Fibroblast of skin of back (primary cell): ENCODE measurements around the gene ARHGAP36. TPM values are rescaled to one million over a fixed set of nuclear protein-coding genes. Genes with fewer than 3 reads are reported as not detected.

Experiments
- DNase-seq: peaks from one replicate; pipeline ENCODE4 v3.0.0-alpha.2; 2013
- polyA plus RNA-seq, 2 experiments: library from polyadenylated mRNA; unstranded; fragments of 120-200 nt; gene quantifications; one replicate each; pipeline ENCODE4 v1.2.1, GENCODE V29; 2013; ENCODE audit not compliant: insufficient read length in 2 of 2

Gene ARHGAP36, protein sequence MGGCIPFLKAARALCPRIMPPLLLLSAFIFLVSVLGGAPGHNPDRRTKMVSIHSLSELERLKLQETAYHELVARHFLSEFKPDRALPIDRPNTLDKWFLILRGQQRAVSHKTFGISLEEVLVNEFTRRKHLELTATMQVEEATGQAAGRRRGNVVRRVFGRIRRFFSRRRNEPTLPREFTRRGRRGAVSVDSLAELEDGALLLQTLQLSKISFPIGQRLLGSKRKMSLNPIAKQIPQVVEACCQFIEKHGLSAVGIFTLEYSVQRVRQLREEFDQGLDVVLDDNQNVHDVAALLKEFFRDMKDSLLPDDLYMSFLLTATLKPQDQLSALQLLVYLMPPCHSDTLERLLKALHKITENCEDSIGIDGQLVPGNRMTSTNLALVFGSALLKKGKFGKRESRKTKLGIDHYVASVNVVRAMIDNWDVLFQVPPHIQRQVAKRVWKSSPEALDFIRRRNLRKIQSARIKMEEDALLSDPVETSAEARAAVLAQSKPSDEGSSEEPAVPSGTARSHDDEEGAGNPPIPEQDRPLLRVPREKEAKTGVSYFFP
- polyA plus RNA-seq (2013, experiment 1 of 2; ENCODE audit: insufficient read length): 0.90 TPM
- 0.70 TPM for polyA plus RNA-seq (2013, experiment 2 of 2; ENCODE audit: insufficient read length)

DNA sequence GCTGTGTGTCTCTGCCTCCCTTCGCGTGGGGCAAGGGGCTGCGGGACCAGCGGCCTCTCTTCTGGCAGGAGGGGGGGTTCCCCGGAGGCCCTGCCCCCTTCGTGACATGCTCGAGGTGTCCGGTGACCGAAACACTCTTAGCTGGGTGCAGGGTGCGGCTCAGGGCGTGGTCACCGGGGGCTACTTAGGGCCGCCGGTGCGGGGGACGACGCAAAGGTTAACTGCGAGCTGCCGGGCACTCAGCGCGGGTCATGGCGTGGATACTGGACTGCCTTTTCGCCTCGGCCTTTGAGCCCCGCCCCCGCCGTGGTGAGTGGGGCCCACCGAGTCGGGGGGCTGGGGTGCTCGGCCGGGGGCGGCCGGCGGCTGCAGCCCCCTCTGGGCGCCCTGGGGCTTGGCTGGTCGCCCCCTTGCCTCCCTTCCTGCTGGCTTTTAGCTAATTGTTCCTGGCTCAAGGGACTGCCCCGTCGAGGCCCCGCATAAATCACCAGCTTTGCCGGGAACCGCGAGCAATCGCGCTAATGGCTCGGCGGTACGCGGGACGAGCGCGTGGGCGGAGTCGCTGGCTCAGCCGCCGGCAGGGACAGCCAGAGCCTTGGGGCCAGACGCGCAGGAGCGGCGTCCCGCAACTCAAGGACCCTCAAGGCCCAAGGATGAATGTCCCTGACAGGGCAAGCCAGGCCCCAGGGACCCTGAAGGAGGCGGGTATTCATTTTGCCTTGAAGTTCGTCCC, at the start of gene ARHGAP36:
Gene ARHGAP36, plus strand, starts transcription at position 211 of the 733 bp plus-strand sequence. CDS start 23,320 bp downstream, outside the sequence.
- no peak for DNase-seq

DNA sequence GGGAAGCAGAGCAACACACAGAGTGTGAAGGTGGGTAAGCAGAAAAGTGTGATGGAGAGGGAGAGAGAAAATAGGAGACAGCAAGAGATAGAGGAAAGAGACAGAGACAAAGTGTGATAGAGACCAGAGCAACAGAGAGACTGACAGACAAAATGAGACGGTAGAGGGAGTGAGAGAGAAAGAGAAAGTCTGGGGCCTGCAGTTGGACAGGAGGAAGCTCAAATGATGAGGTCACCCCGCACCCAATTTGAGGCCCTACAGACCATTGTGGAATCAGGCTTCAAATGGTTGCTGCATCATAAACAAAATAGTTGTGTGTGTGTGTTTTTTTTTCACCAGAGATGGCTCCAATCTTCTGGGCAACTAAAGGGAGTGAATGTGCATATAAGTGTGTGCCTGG, 48.0 kb upstream of the ARHGAP36 start:
- DNase-seq: no peak

DNA sequence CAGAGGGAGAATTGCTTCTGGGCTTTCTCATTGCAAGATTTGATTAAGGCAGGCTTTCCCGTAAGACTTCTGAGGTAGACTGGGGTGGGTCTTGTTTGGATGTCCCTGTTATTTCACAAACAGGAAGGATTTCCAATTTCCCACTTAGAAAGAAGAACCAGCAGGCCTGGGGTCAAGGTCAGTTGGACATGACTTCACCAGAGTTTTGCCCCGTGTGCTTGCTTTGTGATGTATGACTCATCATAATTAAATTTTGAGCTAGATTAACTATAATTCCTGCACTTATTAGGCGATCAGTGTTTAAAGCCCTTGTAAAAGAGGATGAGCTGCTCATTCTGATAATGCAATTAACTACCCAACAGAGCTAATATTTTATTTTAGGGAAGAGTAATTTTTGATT, 32.8 kb upstream of the ARHGAP36 start:
- no peak for DNase-seq

DNA sequence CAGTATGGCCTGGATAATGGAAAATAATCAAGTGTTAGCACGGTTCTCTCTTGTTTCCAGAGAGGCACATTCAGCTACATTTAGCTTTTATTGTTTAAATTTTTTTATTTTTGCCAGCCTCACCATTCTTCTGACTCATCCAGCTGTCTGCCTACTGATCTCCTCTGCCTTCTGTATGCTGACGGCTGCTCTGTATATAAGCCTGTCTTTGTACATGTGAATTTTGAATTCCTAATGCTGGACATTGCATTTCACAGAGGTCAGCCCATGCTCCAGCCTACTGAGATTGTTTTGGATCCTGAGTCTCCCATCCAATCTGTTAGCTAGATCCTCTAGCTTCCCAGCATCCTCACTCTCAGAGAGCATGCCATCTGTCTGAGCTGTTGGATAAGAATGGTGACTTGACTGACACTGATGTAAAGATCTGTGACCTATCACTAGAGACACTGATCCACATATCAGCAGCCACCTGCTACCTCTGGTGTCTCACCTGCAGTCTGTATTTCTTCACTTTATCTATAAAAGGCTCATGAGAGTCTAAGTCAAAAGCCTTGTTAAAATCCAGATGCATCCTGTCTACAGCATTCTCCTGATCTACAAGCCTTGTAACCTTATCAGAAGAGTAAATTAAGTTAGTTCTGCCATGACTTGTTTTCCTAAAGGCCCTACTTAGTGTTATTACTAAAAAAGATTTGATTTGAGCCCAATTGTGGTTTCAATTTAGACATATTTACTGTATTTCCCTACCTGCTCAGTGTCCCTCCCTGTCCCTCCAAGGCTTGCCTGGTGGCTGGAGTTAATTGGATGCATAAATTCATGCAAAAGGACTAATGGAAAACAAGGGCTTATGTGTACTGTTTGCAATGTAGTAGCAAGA, 25.6 kb upstream of the ARHGAP36 start:
- no peak for DNase-seq

DNA sequence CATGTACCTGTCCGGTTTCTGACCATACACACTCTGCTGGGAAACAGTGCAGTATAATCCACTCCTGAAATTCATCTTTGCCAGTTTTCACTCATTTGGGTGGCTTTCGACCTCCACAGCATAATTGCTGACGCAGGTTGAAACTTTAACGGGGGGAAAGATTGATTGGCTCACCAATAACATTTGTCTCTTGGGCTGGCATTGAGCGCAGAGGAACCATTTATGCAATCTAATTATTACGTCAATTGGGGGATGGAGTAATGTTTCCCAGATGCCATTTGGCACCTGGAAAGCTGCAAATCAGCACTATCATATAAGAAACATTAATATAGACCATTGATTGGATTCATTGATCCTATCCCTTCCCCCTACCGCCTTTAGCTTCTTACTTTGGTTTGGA, 24.1 kb upstream of the ARHGAP36 start:
- no peak for DNase-seq

DNA sequence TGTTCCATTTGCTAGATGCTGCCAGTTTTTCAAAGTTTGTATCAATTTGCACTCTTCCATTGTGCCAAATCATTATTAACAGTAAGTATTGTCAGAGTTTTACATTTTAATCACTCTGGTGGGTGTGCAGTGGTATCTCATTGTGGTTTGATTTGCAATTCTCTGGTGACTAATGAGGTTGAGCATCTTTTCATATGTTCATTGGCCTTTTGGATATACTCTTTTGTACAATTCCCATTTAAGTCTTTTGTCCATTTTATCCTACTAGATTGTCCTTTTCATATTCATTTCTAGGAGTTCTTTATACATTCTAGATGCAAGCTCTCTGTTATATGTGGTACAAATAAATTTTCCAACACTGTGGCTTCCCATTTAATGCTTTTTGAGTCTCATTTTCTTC, 17.4 kb upstream of the ARHGAP36 start:
- DNase-seq: no peak

DNA sequence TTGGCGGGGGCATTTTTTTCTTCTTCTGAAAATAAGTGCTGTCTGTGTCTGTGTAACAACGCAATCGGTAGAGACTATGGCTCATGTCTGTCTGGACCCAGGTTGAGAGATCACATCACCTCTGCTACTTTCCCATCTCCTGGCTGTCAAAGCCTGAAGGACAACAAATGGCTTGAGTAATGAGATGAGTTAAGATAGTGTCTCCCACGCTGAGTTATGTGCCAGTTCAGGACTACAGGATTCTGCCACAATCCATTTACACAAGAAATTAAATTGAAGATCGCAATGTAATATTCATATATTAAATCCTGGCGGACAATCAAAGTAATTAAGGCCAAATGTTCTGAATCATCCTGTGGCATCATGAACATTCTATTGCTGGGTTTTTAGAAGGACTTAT, 16.5 kb upstream of the ARHGAP36 start:
- no peak for DNase-seq

DNA sequence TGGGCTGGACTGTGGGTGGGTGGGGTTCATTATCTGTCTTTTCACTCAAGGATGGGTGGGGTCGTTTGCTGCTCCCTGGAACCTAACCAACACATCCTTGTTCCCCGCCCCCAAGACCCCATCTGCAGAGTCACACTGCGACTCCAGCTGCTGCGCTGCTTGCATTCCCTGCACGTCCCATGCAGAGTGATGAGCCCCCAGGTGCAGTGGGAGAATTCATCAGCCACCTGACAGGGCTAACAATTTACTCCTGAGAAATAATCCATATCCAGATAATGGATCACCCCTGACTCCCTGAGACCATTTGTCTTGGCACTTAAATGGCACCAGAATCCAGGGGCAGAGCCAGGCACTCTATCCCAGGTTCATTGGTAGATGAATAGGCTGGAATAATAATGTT, 12.4 kb upstream of the ARHGAP36 start:
- DNase-seq: no peak

DNA sequence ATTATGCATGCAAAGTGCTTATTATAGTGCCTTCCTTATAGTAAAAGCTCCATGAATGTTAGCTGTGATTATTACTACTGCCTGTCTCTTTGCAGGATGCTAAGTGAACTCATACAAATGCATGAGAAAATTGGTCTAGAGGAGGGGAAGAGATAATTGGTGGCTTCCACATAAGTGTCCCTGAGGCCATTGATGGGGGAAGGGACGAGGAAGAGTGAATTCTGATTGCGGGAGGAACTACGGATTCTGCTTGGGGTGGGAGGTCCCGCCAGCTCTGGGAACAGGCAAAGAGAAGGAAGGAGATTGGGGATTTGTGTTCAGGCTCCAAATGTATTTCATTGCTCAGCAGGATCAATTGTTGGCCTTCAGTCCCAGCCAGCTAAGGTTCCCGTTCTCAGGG, 11.6 kb upstream of the ARHGAP36 start:
- DNase-seq: no peak

DNA sequence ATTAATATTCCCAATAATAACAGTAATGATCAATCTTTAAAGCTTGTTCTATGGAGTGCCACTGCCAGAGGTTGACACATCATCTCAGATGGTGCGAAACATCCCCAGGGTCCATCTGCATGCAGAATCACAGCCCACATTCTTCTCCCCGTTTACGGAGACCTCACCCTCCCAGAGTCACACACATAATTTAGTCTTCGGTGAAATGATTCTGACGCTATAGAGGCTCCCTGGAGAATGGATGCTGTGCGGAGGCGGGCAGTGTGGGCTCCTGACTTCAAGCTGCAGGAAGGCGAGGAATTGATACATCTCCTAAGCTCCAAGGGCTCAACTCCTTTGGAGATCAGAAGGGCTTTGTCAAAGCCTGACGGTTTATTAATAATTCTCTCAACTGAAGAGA, 11.0 kb upstream of the ARHGAP36 start:
- no peak for DNase-seq

DNA sequence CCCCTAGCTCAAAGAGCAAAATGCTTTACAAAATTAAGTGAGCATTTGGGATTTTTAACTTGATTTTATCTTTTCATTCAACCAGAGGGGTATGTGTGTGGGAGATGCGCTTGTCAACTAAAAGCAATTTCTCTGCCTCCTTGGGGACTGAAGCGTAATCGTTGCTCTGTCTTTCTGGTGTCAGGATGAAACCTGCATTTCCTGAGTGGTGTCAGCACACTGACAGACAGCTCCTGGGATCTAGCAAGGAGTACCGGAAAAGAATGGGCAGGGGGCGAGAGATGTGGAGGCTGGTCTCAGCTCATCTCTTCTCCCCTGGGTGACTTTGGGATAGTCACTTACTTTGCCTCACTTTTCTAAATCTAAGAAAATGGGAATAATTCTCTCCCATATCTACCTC, 5.1 kb upstream of the ARHGAP36 start:
- no peak for DNase-seq

DNA sequence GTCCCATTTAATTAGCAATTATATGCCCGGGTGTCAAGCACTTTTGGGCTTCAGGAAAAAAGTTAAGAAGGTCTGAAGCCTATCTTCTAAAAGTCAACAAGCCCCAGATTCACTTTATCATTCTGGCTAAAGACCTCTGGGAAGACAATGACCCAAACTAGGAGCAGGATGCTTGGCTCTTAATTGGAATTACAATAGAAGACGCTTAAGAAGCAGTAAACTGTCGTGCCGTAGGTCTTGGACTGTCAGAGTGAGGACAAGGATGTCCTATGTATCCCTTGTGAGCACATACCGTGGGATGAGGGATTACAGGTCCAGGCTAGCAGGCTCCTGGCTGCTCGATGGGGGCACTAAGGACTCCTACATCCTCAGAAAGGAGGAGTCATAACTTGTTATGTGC, 3.2 kb upstream of the ARHGAP36 start:
- DNase-seq: no peak

DNA sequence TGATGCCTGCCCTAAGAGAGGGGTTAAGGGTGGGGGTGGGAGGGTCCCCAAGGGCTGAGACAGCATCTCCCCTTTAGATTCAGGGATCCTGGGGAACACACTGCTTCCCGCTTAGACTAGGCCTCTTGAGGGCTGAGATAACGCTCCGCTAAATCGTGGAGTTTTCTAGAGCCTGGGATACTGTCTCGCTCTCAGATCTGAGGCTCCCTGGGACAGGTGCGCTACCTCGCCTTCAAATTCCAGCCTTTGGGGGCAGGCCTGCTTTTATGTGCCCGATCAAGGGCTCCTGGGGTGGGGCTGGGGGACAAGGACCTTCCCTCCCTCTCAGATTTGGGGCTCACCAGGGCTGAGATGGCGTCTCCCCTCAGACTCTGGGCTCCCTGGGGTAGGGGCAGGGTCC, 440 bp upstream of the ARHGAP36 start:
- no peak for DNase-seq

DNA sequence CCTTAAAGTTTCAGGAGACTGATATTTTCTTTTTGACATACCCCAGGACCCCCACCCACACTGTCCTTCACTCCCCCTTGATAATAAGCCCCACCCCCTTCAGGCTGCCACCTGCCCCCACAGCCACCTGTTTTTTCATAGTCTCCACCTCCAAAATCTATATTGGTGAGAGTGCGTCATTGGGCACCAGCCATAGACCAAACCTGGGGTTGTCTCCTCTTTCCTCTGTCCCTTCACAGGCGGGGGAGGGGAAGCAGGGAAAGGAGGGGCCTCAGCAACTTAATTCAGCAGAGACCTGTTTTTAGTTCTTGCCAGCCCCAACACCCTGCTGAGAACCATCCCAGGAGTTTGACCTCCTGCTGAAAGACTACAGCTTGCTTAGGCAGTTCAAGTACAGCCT, 1.1 kb downstream of the ARHGAP36 start:
- DNase-seq: no peak

DNA sequence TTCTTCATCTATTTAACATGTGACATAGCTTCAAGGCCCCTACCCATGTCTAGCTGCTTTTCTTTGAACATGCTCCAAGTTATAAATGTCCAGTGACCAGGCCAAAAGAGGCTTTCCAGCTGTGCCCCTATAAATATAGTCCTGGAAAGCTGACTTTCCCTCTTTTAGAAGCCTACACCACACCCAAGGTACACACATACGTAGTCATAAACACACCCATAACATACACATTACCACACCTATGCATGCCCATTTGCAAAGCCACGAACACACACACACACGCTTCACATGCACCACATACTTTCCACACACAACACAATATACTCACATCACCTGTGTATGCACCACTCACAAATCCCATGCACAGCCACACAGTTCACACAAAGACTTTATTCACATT, 2.0 kb downstream of the ARHGAP36 start:
- no peak for DNase-seq

DNA sequence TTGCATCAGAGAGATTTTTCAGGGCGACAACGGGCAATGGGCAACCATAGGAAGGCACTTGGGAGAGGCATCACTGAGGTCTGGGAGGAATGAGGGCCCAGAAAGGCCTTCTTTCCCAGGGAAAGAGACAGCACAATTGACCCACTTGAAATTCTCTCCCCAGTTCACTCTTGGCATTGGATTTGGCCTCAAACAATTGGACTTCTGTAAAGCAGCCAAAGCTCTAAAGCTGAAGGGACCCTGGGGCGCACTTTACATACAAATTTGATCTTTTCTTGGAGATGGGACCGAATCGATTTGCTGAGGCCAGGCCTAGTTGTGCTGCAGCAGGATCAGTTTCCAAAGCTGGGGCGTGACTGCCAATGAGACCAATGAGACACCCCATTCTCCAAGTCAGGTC, 3.2 kb downstream of the ARHGAP36 start:
- no peak for DNase-seq

DNA sequence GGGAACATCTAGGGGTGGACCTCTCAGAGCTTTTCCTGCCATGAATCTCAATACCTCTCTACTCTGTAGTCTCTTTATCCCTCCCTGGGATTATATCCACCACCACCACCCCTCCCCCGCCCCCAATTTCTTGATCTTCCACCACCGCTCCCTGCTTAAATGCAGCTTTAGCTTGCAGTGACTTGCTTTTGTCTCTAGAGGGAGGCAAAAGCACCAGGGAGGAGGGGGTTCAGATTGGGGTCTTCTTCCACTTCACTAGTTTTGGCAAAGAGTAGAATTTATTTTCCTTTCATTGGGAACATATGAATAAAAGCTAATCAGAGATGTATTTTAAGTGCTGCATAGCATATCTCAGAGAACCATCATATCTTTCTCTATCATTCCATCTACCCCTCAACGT, 5.5 kb downstream of the ARHGAP36 start:
- no peak for DNase-seq

DNA sequence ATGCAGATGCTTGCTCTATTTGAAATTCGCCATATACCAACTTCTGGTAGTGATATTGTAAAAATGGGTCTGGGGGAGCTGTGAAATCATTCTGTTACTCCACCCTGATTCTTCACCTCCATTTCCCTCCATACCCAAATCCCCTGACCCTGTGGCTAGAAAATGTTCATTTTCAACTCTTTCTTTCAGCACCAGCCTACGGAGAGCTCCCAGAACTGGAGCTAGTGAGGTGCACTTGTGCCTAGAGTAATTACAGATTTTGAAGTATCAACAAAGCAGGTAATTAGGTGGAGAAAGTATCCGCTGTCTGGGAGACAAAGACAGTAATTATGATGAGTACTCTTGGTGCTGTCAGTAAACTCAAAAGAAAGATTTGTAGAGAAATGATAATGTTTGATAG, 8.1 kb downstream of the ARHGAP36 start:
- no peak for DNase-seq

DNA sequence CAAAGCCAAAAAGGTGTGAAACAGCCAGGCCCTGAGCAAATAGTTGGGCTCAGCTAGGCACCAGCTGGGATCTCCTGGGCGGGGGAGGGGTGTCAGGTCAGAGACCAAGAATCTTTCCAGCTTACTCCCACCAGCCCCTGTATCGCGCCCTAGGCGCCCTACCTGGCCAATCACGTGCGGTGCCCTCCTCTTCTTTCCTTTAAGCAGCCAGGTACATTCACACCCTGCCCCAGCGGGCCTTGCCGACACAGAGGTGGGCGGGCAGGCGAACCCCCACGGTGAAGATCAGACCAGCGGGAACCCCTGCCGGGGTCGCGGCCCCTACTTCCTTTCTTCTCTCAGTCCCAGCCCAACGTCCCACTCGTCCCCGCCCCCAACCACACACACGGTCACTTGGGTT, 9.1 kb downstream of the ARHGAP36 start:
- DNase-seq: no peak

DNA sequence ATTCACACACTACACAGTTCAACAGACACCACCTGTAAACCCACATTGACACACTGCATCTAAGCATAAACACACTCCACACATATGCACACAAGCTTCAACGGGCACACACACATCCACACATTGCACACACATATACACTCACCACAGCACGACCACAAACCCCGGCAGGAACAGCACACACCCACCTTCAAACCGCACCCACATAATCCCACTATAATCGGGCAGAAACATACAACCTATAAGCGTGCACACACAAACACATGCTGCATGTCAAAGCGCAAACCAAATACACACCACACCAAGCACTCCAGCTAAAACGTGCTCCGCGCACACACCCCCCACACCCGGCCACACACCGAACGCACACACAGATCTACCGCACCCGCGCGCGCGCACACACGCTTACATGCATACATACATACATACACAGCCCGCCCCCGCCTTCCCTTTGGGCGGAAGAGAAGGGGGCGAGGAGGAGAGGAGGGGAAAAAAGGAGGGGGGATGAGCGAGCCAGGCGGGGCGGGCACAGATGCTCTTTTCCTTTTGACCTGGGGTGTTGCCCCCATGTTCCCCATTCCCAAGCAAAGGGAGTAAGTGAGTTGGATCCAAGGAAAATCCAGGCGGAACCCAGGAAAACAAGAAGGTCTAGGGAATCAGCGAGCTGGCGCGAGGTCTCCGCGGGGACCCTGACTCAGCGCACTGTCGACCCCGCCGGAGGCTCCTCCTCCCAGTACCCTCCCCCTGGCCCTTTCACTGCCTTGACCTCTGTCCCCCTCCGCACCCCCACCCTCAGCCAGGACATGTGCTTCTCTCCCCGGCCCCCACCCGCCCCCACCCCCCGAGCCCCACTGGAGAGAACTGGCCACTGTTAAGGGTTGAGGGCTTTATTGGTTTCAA, 9.9 kb downstream of the ARHGAP36 start:
- no peak for DNase-seq

DNA sequence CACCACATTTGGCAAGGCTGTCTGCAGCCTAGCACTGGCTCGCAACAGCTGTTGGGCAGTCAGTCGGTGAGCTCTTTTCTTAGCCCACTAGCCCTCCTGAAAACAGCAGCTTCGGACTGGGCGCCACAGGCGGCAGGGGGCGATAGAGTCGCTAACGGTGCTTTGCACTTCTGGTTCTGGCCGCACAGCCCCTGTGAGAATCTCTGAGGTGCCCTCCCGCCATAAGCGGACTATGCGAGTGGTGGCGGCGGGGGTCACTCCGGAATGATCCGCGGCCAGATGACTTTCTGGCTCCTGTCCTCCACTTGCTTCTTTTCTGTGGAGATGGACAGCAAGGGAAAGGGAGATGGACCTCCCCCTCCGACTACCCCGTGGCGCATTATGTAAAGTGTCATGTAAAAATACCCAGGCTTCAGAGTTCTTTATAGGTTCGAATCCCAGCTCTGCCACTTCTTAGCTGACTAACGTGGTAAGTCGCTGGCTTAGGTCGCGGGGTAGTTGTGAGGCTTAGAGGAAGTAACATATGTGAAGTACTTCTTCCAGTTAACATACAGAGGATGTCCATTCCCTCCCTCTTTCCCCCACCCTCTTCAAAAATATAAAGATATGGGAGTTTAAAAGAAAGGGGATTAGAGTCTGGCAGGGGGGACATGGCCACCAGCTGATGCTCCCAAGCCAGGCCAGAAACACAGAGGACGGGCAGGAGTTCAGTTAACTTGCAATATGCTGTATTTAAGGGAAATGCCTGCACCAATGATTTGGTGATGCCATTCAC, 11.0 kb downstream of the ARHGAP36 start:
- DNase-seq: peak; percentile 1
